ENCODE measurements around the gene TECTB. TPM values are rescaled to one million over a fixed set of nuclear protein-coding genes. Genes with fewer than 3 reads are reported as not detected.

Gene TECTB
- total RNA-seq, 1 experiment from 2014 or later, result not detected

DNA sequence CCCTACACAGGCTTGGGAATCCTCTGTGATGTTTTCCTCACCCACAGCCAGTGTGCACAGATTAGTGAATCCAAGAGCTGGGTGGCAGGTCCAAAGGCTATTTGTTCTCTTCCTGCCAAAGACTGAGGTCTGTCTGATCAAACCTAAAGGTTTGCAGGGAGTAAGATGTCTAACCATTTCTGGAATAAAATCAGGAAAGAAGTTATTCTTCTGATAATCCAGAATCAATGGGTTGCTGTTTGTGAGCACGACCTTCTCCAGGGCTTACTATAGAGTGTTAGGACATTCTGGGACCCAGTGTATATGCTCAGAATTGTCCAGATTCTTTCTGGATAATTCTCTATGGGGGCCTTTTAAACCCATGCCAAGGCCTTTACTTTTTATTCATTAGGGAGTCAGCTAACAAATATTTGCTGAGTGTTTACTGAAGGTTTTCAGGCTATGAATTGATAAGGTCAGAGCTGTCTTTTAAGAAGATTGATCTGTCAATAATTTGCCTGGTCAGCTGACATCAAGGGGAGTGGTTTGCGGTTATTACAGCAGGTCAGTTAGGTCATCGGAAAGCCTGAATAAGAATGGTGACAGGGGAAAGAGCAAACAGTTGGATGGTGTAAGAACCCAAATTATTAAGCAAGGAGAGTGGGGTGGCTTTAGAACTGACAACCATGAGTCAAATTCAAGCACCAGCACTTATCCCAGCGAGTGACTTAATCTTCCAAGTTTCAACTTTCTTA, 7.5 kb upstream of the TECTB start:
- H3K27me3 Mint-ChIP-seq (ENCODE audit: low read depth), result no peaks in the 10 kb centered on the region
- TF ChIP-seq, protein P1, sequence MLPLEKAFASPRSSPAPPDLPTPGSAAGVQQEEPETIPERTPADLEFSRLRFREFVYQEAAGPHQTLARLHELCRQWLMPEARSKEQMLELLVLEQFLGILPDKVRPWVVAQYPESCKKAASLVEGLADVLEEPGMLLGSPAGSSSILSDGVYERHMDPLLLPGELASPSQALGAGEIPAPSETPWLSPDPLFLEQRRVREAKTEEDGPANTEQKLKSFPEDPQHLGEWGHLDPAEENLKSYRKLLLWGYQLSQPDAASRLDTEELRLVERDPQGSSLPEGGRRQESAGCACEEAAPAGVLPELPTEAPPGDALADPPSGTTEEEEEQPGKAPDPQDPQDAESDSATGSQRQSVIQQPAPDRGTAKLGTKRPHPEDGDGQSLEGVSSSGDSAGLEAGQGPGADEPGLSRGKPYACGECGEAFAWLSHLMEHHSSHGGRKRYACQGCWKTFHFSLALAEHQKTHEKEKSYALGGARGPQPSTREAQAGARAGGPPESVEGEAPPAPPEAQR (CRISPR knock-in tag; IDR thresholded peaks at IDR 0.05), result no peak
- peak; percentile 99 for TF ChIP-seq GABPB1 (CRISPR knock-in tag; IDR thresholded peaks at IDR 0.05)
- H3K4me1 Mint-ChIP-seq, result peaks cover 25% of the 10 kb centered on the region
- ChIA-PET POLR2A (no interaction called here), CTCF (no interaction called here)
- no peaks in the 10 kb centered on the region for H3K9me3 Mint-ChIP-seq
- H3K36me3 Mint-ChIP-seq, result no peaks in the 10 kb centered on the region
- H3K27ac Mint-ChIP-seq, result no peak overlapping the region
- no peak overlapping the region for H3K4me3 Mint-ChIP-seq
- ATAC-seq (no peak), DNase-seq (ENCODE audit: low spot score) (no peak)

DNA sequence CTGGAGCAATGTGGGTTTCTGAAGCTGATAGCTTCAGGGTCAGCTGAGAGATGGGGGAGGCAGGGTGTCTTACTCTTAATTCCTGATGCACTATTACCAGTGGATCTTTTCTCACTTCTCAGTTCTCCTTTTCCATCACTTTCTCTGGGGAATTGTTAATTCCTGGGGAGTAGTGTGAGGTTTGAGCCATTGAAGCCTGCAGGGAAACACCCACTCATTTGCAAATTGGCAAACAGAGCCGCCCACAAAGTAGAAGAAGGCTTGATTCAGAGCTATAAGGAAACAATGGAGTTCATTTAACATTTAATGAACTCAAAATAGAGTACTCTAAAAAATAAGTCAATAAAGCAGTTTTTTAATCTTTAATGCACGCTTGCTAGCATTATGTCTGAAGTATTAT, 4.3 kb upstream of the TECTB start:
- no peak for DNase-seq (ENCODE audit: low spot score)

DNA sequence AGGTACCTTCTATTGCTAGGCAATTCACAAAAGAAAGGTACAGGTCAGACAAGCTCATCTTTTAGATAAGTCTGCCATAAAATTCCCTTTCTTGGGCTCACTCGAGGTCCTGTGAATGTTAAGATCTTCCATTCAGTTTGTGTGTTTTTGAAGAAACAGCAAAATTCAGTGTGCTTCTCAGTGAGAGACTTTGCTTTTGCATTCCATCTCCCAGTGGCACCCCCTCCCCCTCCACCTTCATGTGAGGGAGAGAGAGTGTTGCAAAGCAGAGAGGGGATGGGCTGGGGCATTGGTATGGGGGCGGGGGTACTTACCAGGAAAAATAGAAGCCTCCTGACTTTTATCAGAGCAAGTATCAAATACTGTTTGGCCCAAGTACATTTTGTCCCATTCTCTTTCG, 3.8 kb upstream of the TECTB start:
- Mint-ChIP-seq H3K36me3 (no peaks in the 10 kb centered on the region), H3K4me3 (peak overlapping the region; percentile 56), H3K4me1 (peaks cover 25% of the 10 kb centered on the region), H3K9me3 (peaks cover 8% of the 10 kb centered on the region; the same call in 1 of the 2 replicates), H3K27me3 (ENCODE audit: low read depth) (peaks cover under 1% of the 10 kb centered on the region; the same call in 1 of the 2 replicates), H3K27ac (peak overlapping the region; percentile 76; the same call in 1 of the 2 replicates)
- POLR2A ChIA-PET, result interaction anchor here (0.7 kb wide), 1 partner anchor 28 kb away, joined by 3 read pairs; no protein-coding TSS in a partner anchor
- ATAC-seq, result peak; percentile 86
- TF ChIP-seq ZNF263 (CRISPR knock-in tag; IDR thresholded peaks at IDR 0.05; ENCODE audit: low read depth), result no peak
- TF ChIP-seq NFE2L1 (CRISPR knock-in tag; IDR thresholded peaks at IDR 0.05), result no peak
- no peak for TF ChIP-seq ETV6 (CRISPR knock-in tag; IDR thresholded peaks at IDR 0.05)
- TF ChIP-seq, protein P2, sequence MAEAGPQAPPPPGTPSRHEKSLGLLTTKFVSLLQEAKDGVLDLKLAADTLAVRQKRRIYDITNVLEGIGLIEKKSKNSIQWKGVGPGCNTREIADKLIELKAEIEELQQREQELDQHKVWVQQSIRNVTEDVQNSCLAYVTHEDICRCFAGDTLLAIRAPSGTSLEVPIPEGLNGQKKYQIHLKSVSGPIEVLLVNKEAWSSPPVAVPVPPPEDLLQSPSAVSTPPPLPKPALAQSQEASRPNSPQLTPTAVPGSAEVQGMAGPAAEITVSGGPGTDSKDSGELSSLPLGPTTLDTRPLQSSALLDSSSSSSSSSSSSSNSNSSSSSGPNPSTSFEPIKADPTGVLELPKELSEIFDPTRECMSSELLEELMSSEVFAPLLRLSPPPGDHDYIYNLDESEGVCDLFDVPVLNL (CRISPR knock-in tag; IDR thresholded peaks at IDR 0.05; ENCODE audit: borderline replicate concordance, low read depth), result no peak
- TF ChIP-seq, protein P1 (CRISPR knock-in tag; IDR thresholded peaks at IDR 0.05), result no peak
- TF ChIP-seq, protein P3, sequence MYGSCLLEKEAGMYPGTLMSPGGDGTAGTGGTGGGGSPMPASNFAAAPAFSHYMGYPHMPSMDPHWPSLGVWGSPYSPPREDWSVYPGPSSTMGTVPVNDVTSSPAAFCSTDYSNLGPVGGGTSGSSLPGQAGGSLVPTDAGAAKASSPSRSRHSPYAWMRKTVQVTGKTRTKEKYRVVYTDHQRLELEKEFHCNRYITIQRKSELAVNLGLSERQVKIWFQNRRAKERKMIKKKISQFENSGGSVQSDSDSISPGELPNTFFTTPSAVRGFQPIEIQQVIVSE (CRISPR knock-in tag; IDR thresholded peaks at IDR 0.05; ENCODE audit: borderline replicate concordance), result no peak
- TF ChIP-seq CREM (CRISPR knock-in tag; IDR thresholded peaks at IDR 0.05), result no peak
- no peak for TF ChIP-seq ELF4 (CRISPR knock-in tag; IDR thresholded peaks at IDR 0.05; ENCODE audit: low read depth)
- no peak for TF ChIP-seq PRRX2 (CRISPR knock-in tag; IDR thresholded peaks at IDR 0.05)
- TF ChIP-seq, protein P4, sequence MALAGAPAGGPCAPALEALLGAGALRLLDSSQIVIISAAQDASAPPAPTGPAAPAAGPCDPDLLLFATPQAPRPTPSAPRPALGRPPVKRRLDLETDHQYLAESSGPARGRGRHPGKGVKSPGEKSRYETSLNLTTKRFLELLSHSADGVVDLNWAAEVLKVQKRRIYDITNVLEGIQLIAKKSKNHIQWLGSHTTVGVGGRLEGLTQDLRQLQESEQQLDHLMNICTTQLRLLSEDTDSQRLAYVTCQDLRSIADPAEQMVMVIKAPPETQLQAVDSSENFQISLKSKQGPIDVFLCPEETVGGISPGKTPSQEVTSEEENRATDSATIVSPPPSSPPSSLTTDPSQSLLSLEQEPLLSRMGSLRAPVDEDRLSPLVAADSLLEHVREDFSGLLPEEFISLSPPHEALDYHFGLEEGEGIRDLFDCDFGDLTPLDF (CRISPR knock-in tag; IDR thresholded peaks at IDR 0.05), result no peak
- peak; percentile 25 for DNase-seq (ENCODE audit: low spot score)
- CTCF ChIA-PET, result interaction anchor here (0.6 to 1.8 kb wide), 2 partner anchors 28 to 64 kb away, joined by 3 to 9 read pairs; no protein-coding TSS in a partner anchor

More for the DNA sequence above, 4.3 kb upstream of the TECTB start:
- Mint-ChIP-seq H3K27ac (no peak overlapping the region), H3K36me3 (no peaks in the 10 kb centered on the region), H3K9me3 (peaks cover 8% of the 10 kb centered on the region; the same call in 1 of the 2 replicates), H3K27me3 (ENCODE audit: low read depth) (no peaks in the 10 kb centered on the region), H3K4me1 (peaks cover 25% of the 10 kb centered on the region), H3K4me3 (no peak overlapping the region)
- peak; percentile 61 for ATAC-seq
- ChIA-PET POLR2A (interaction anchor here (0.7 kb wide), 1 partner anchor 29 kb away, joined by 3 read pairs; no protein-coding TSS in a partner anchor), CTCF (interaction anchor here (0.6 to 1.8 kb wide), 3 partner anchors 29 to 142 kb away, joined by 3 to 9 read pairs (median 3); no protein-coding TSS in a partner anchor)
- TF ChIP-seq, protein P5, sequence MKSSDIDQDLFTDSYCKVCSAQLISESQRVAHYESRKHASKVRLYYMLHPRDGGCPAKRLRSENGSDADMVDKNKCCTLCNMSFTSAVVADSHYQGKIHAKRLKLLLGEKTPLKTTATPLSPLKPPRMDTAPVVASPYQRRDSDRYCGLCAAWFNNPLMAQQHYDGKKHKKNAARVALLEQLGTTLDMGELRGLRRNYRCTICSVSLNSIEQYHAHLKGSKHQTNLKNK (CRISPR knock-in tag; IDR thresholded peaks at IDR 0.05), result no peak
- TF ChIP-seq ZNF263 (CRISPR knock-in tag; IDR thresholded peaks at IDR 0.05; ENCODE audit: low read depth), result no peak
- TF ChIP-seq, protein P6, sequence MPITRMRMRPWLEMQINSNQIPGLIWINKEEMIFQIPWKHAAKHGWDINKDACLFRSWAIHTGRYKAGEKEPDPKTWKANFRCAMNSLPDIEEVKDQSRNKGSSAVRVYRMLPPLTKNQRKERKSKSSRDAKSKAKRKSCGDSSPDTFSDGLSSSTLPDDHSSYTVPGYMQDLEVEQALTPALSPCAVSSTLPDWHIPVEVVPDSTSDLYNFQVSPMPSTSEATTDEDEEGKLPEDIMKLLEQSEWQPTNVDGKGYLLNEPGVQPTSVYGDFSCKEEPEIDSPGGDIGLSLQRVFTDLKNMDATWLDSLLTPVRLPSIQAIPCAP (CRISPR knock-in tag; IDR thresholded peaks at IDR 0.05), result no peak
